Measurements from ENCODE around the gene GRIP2. TPM values are rescaled to one million over a fixed set of nuclear protein-coding genes. Genes with fewer than 3 reads are reported as not detected.

The GRIP2 gene
- polyA plus RNA-seq, 1 donor (not counting 4 experiments of a cell fraction or from before 2014, with no cell fraction given) = 0.01 TPM

GRCh38 chr3:14473411-14473891 lies 66.7 kb downstream of the GRIP2 start:
- H3K27ac ChIP-seq (ENCODE audit: control insufficient read depth, insufficient read depth, low read length) = no peak overlapping the region
- H3K9ac ChIP-seq (ENCODE audit: control insufficient read depth, extremely low read depth, insufficient read depth, low read length) = no peak overlapping the region
- DNase-seq (ENCODE audit: low read depth, low spot score) (no peak), FAIRE-seq (no peak)
- H3K9me3 ChIP-seq (ENCODE audit: control insufficient read depth, low read depth, low read length) = no peaks in the 10 kb centered on the region
- dilution Hi-C loops (cut with MboI; ENCODE audit: extremely low pct_ligation_motif_present, low sequenced_read_pairs) = no loop called here
- TF ChIP-seq CTCF (optimal IDR thresholded peaks at IDR 0.05 in 1 of 3, IDR thresholded peaks at IDR 0.05 in 1 of 3, conservative IDR thresholded peaks at IDR 0.05 in 1 of 3; ENCODE audit: extremely low read depth in 1 of 3, insufficient read depth in 2 of 3, low read length in 3 of 3) (no peak), EZH2 (IDR thresholded peaks at IDR 0.05; ENCODE audit: low read length) (no peak)
- no peak overlapping the region for H3K4me3 ChIP-seq (ENCODE audit: control insufficient read depth in 2 of 3, extremely low read depth in 1 of 3, insufficient read depth in 2 of 3, low read depth in 1 of 3, low read length in 3 of 3)
- H3K36me3 ChIP-seq (ENCODE audit: control insufficient read depth in 2 of 2, extremely low read depth in 1 of 2, insufficient read depth in 2 of 2, low read length in 2 of 2) = peaks cover 0 to 8% of the 10 kb centered on the region in 2 experiments
- H3K9me1 ChIP-seq (ENCODE audit: control insufficient read depth, extremely low read depth, insufficient read depth, low read length) = no peaks in the 10 kb centered on the region
- peaks cover 10% of the 10 kb centered on the region for H3K4me1 ChIP-seq (ENCODE audit: control insufficient read depth, extremely low read depth, insufficient read depth, low read length)
- no peaks in the 10 kb centered on the region for H4K20me1 ChIP-seq (ENCODE audit: control insufficient read depth, extremely low read depth, insufficient read depth, low read length)
- H2AFZ ChIP-seq (ENCODE audit: control insufficient read depth, low read length) = no peak overlapping the region
- no peaks in the 10 kb centered on the region for H3K79me2 ChIP-seq (ENCODE audit: control insufficient read depth, insufficient read depth, low read length)
- no peaks in the 10 kb centered on the region for H3K27me3 ChIP-seq (ENCODE audit: control insufficient read depth, extremely low read depth, insufficient read depth, low read length)
- H3K4me2 ChIP-seq (ENCODE audit: control insufficient read depth, extremely low read depth, insufficient read depth, low read depth, low read length) = no peak overlapping the region

- no peak overlapping the region for H3K9ac ChIP-seq (ENCODE audit: control insufficient read depth, extremely low read depth, insufficient read depth, low read length)
- dilution Hi-C loops (cut with MboI; ENCODE audit: extremely low pct_ligation_motif_present, low sequenced_read_pairs) = no loop called here
- no peaks in the 10 kb centered on the region for H4K20me1 ChIP-seq (ENCODE audit: control insufficient read depth, extremely low read depth, insufficient read depth, low read length)
- no peaks in the 10 kb centered on the region for H3K9me1 ChIP-seq (ENCODE audit: control insufficient read depth, extremely low read depth, insufficient read depth, low read length)
- H2AFZ ChIP-seq (ENCODE audit: control insufficient read depth, low read length) = no peak overlapping the region
- no peaks in the 10 kb centered on the region for H3K79me2 ChIP-seq (ENCODE audit: control insufficient read depth, insufficient read depth, low read length)
- TF ChIP-seq EZH2 (IDR thresholded peaks at IDR 0.05; ENCODE audit: low read length) (no peak), CTCF (optimal IDR thresholded peaks at IDR 0.05 in 1 of 3, IDR thresholded peaks at IDR 0.05 in 1 of 3, conservative IDR thresholded peaks at IDR 0.05 in 1 of 3; ENCODE audit: extremely low read depth in 1 of 3, insufficient read depth in 2 of 3, low read length in 3 of 3) (no peak)
- no peak overlapping the region for H3K4me3 ChIP-seq (ENCODE audit: control insufficient read depth in 2 of 3, extremely low read depth in 1 of 3, insufficient read depth in 2 of 3, low read depth in 1 of 3, low read length in 3 of 3)
- no peak overlapping the region for H3K4me2 ChIP-seq (ENCODE audit: control insufficient read depth, extremely low read depth, insufficient read depth, low read depth, low read length)
- peaks cover 10% of the 10 kb centered on the region for H3K4me1 ChIP-seq (ENCODE audit: control insufficient read depth, extremely low read depth, insufficient read depth, low read length)
- no peak for DNase-seq (ENCODE audit: low read depth, low spot score)
- H3K27me3 ChIP-seq (ENCODE audit: control insufficient read depth, extremely low read depth, insufficient read depth, low read length) = no peaks in the 10 kb centered on the region
- H3K36me3 ChIP-seq (ENCODE audit: control insufficient read depth in 2 of 2, extremely low read depth in 1 of 2, insufficient read depth in 2 of 2, low read length in 2 of 2) = peaks cover 0 to 8% of the 10 kb centered on the region in 2 experiments
- no peak overlapping the region for H3K27ac ChIP-seq (ENCODE audit: control insufficient read depth, insufficient read depth, low read length)
- no peaks in the 10 kb centered on the region for H3K9me3 ChIP-seq (ENCODE audit: control insufficient read depth, low read depth, low read length)
- no peak for FAIRE-seq
These were observed 67.4 kb downstream of the GRIP2 start for GRCh38 chr3:14472471-14473351.
